Measurements from ENCODE around the gene KDM4E. TPM values are rescaled to one million over a fixed set of nuclear protein-coding genes. Genes with fewer than 3 reads are reported as not detected.

The KDM4E gene
- total RNA-seq, 1 donor from 2014 or later = not detected

- Mint-ChIP-seq H3K27me3 (peaks cover 15% of the 10 kb centered on the region), H3K4me3 (no peak overlapping the region), H3K27ac (no peak overlapping the region), H3K9me3 (no peaks in the 10 kb centered on the region), H3K36me3 (ENCODE audit: low read depth) (no peaks in the 10 kb centered on the region), H3K4me1 (peaks cover 11% of the 10 kb centered on the region)
- intact Hi-C loops (cut with micrococcal nuclease) = no loop called here
- POLR2A ChIA-PET = no interaction called here
- CTCF ChIA-PET = no interaction called here
- no peak for ATAC-seq (ENCODE audit: low read depth)
- no peak for DNase-seq
- no peak for TF ChIP-seq CTCF (IDR thresholded peaks at IDR 0.05)
Observed at GRCh38 chr11:95050595-95051202, 25.6 kb downstream of the KDM4E start.

- Mint-ChIP-seq H3K27me3 (peaks cover 8% of the 10 kb centered on the region), H3K27ac (no peak overlapping the region), H3K9me3 (no peaks in the 10 kb centered on the region), H3K4me1 (peaks cover 11% of the 10 kb centered on the region), H3K4me3 (no peak overlapping the region), H3K36me3 (ENCODE audit: low read depth) (no peaks in the 10 kb centered on the region)
- DNase-seq (no peak), ATAC-seq (ENCODE audit: low read depth) (no peak)
- intact Hi-C loops (cut with micrococcal nuclease) = no loop called here
- ChIA-PET CTCF (no interaction called here), POLR2A (no interaction called here)
- TF ChIP-seq CTCF (IDR thresholded peaks at IDR 0.05) = no peak
Observed at GRCh38 chr11:95054356-95054755, 29.3 kb downstream of the KDM4E start.

- ChIA-PET CTCF (no interaction called here), POLR2A (interaction anchor here (1.0 to 1.8 kb wide), 2 partner anchors 12 to 82 kb away, joined by 6 to 9 read pairs; partner anchors contain the start of genes CWC15, KDM4D and SRSF8)
- Mint-ChIP-seq H3K27ac (no peak overlapping the region), H3K27me3 (peaks cover 7% of the 10 kb centered on the region), H3K9me3 (no peaks in the 10 kb centered on the region), H3K36me3 (ENCODE audit: low read depth) (no peaks in the 10 kb centered on the region), H3K4me3 (no peak overlapping the region), H3K4me1 (peaks cover 11% of the 10 kb centered on the region)
- intact Hi-C loops (cut with micrococcal nuclease) = no loop called here
- no peak for TF ChIP-seq CTCF (IDR thresholded peaks at IDR 0.05)
- peak; percentile 81 for ATAC-seq (ENCODE audit: low read depth)
- DNase-seq = no peak
Observed at GRCh38 chr11:95055283-95055897, 30.3 kb downstream of the KDM4E start.

GRCh38 chr11:95057959-95058358 is 32.9 kb downstream of the KDM4E start:
- CTCF ChIA-PET = interaction anchor here (0.7 kb wide), 1 partner anchor 11 kb away, joined by 3 read pairs; no protein-coding TSS in a partner anchor
- intact Hi-C loops (cut with micrococcal nuclease) = no loop called here
- no peak overlapping the region for H3K27ac Mint-ChIP-seq

More at GRCh38 chr11:95057959-95058358, 32.9 kb downstream of the KDM4E start:
- Mint-ChIP-seq H3K27me3 (peaks cover 7% of the 10 kb centered on the region), H3K9me3 (no peaks in the 10 kb centered on the region), H3K36me3 (ENCODE audit: low read depth) (no peaks in the 10 kb centered on the region), H3K4me3 (no peak overlapping the region), H3K4me1 (peaks cover 11% of the 10 kb centered on the region)
- DNase-seq (no peak), ATAC-seq (ENCODE audit: low read depth) (no peak)
- POLR2A ChIA-PET = interaction anchor here (1.3 kb wide), 1 partner anchor 9 kb away, joined by 4 read pairs; the partner anchor contains the start of gene SRSF8
- no peak for TF ChIP-seq CTCF (IDR thresholded peaks at IDR 0.05)

Data from activated B cell treated with CpG ODN at 0.5 μM for 24 hours (primary cell).